ENCODE results near the gene SLC35E3. TPM values are rescaled to one million over a fixed set of nuclear protein-coding genes. Genes with fewer than 3 reads are reported as not detected.
A peak's percentile ranks its signal among the peaks of the same experiment; 100 is the strongest.

SLC35E3 gene
- 1.5 and 5.5 TPM in 2 replicates for total RNA-seq (2014; rRNA removed; shearing (Covaris generic))
- 11.4 and 13.8 TPM in 2 replicates for polyA plus RNA-seq (2016; fragmentation: Nextera tagmentation; extraction: Ambion mirVana)
- long read RNA-seq, full-length matches to known transcripts = 6 of 14 reads
- long read RNA-seq, partial matches to known transcripts = 1 of 14 reads
- long read RNA-seq, other reads (novel, unspliced or antisense) = 7 of 14 reads

- peak; percentile 96 for ATAC-seq
- peak within 1 kb of the TSS; percentile 97 for H2AFZ ChIP-seq
Observed at GRCh38 chr12:68745904-68746571, at the start of gene SLC35E3. Gene SLC35E3 (plus strand): TSS chr12:68746176. CDS start chr12:68746378, 202 bp downstream.

More at GRCh38 chr12:68745904-68746571, at the start of gene SLC35E3:
- H3K4me1 Mint-ChIP-seq = peaks cover 9% of the 10 kb centered on the region; the same call in 2 of the 3 replicates
- Histone ChIP-seq H3K4me1 (ENCODE audit: insufficient read depth) (peaks cover 8% of the 10 kb centered on the region; the same call in 1 of the 2 replicates), H3K36me3 (ENCODE audit: insufficient read depth) (peaks cover 14% of the 10 kb centered on the region), H3K4me3 (peak within 1 kb of the TSS; percentile 88), H3F3A (replicated peaks; ENCODE audit: low read depth) (0 out of 2 replicates have a peak, but pooled peaks cover 3% of the 10 kb centered on the region), H3K79me2 (replicated peaks; ENCODE audit: insufficient read depth) (peaks cover 15% of the 10 kb centered on the region), H3K27me3 (ENCODE audit: insufficient read depth) (no peaks in the 10 kb centered on the region), H3K4me2 (peak within 1 kb of the TSS; percentile 88), H4K20me1 (replicated peaks; ENCODE audit: insufficient read depth) (0 out of 2 replicates have a peak, but pooled peaks cover 4% of the 10 kb centered on the region), H3K9me2 (ENCODE audit: insufficient read depth) (no peaks in the 10 kb centered on the region), H3K27ac (ENCODE audit: low read depth) (peak within 1 kb of the TSS; percentile 58)
- H3K4me3 Mint-ChIP-seq = peak within 1 kb of the TSS; percentile 97
- TF ChIP-seq, protein P1, sequence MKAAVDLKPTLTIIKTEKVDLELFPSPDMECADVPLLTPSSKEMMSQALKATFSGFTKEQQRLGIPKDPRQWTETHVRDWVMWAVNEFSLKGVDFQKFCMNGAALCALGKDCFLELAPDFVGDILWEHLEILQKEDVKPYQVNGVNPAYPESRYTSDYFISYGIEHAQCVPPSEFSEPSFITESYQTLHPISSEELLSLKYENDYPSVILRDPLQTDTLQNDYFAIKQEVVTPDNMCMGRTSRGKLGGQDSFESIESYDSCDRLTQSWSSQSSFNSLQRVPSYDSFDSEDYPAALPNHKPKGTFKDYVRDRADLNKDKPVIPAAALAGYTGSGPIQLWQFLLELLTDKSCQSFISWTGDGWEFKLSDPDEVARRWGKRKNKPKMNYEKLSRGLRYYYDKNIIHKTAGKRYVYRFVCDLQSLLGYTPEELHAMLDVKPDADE (IDR thresholded peaks at IDR 0.05) = peak; percentile 69
- TF ChIP-seq CTCF (conservative IDR thresholded peaks at IDR 0.05; ENCODE audit: low read depth in 2 of 2) (no peak), EZH2 (IDR thresholded peaks at IDR 0.05; ENCODE audit: low read depth, unreplicated experiment) (no peak), POLR2AphosphoS5 (IDR thresholded peaks at IDR 0.05; ENCODE audit: low read depth) (peak; percentile 94), EZH2phosphoT487 (IDR thresholded peaks at IDR 0.05; ENCODE audit: unreplicated experiment) (no peak), JUNB (IDR thresholded peaks at IDR 0.05; ENCODE audit: unreplicated experiment) (no peak), CREB1 (CRISPR knock-in tag; IDR thresholded peaks at IDR 0.05; ENCODE audit: low read depth) (peak; percentile 68), ZNF331 (CRISPR knock-in tag; IDR thresholded peaks at IDR 0.05; ENCODE audit: low read depth) (no peak), NANOG (IDR thresholded peaks at IDR 0.05; ENCODE audit: borderline replicate concordance) (no peak), ZNF114 (CRISPR knock-in tag; IDR thresholded peaks at IDR 0.05) (no peak), STAT1 (IDR thresholded peaks at IDR 0.05; ENCODE audit: unreplicated experiment) (no peak), ZNF462 (CRISPR knock-in tag; IDR thresholded peaks at IDR 0.05) (no peak)
- TF ChIP-seq, protein P2, sequence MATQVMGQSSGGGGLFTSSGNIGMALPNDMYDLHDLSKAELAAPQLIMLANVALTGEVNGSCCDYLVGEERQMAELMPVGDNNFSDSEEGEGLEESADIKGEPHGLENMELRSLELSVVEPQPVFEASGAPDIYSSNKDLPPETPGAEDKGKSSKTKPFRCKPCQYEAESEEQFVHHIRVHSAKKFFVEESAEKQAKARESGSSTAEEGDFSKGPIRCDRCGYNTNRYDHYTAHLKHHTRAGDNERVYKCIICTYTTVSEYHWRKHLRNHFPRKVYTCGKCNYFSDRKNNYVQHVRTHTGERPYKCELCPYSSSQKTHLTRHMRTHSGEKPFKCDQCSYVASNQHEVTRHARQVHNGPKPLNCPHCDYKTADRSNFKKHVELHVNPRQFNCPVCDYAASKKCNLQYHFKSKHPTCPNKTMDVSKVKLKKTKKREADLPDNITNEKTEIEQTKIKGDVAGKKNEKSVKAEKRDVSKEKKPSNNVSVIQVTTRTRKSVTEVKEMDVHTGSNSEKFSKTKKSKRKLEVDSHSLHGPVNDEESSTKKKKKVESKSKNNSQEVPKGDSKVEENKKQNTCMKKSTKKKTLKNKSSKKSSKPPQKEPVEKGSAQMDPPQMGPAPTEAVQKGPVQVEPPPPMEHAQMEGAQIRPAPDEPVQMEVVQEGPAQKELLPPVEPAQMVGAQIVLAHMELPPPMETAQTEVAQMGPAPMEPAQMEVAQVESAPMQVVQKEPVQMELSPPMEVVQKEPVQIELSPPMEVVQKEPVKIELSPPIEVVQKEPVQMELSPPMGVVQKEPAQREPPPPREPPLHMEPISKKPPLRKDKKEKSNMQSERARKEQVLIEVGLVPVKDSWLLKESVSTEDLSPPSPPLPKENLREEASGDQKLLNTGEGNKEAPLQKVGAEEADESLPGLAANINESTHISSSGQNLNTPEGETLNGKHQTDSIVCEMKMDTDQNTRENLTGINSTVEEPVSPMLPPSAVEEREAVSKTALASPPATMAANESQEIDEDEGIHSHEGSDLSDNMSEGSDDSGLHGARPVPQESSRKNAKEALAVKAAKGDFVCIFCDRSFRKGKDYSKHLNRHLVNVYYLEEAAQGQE (IDR thresholded peaks at IDR 0.05; ENCODE audit: unreplicated experiment) = no peak
- DNase-seq (ENCODE audit: low spot score) = peak; percentile 96
- H3K36me3 Mint-ChIP-seq (ENCODE audit: low read depth) = peaks cover 19% of the 10 kb centered on the region
- no peaks in the 10 kb centered on the region for H3K9me3 Mint-ChIP-seq
- peaks cover 4% of the 10 kb centered on the region for H3K27me3 Mint-ChIP-seq (ENCODE audit: insufficient read depth, low read depth, poor library complexity)
- H3K27ac Mint-ChIP-seq = peak within 1 kb of the TSS; percentile 95

Data from GM23338 (cell line).